ENCODE results near the gene SIRPB2. TPM values are rescaled to one million over a fixed set of nuclear protein-coding genes. Genes with fewer than 3 reads are reported as not detected.

SIRPB2 gene
- total and polyA plus RNA-seq, 2 of the 4 experiments (the other 2 are of a cell fraction), result not detected

- dilution Hi-C loops (cut with HindIII; ENCODE audit: low sequenced_read_pairs, unreplicated experiment), result no loop called here
- Histone ChIP-seq H3K14ac (replicated peaks; ENCODE audit: low read depth, low read length) (no peak overlapping the region), H3K9me1 (ENCODE audit: insufficient read depth, low read length) (peaks cover 6% of the 10 kb centered on the region; the same call in 1 of the 2 replicates), H3K4ac (ENCODE audit: low read depth, low read length) (no peak overlapping the region), H3K9ac (ENCODE audit: low read depth, low read length) (no peak overlapping the region), H3K23ac (ENCODE audit: low read depth, low read length) (no peak overlapping the region), H4K91ac (ENCODE audit: insufficient read depth, low read depth, low read length) (no peak overlapping the region), H2AFZ (replicated peaks; ENCODE audit: low read length, poor library complexity) (no peak overlapping the region), H2AK9ac (replicated peaks; ENCODE audit: low read depth, low read length, poor library complexity) (no peak overlapping the region), H3K27ac (ENCODE audit: insufficient read depth, low read length) (no peak overlapping the region), H4K20me1 (ENCODE audit: insufficient read depth, low read length) (no peaks in the 10 kb centered on the region), H3K18ac (ENCODE audit: low read depth, low read length) (no peak overlapping the region), H3K36me3 (ENCODE audit: control insufficient read depth, insufficient read depth, low read length) (peaks cover 2% of the 10 kb centered on the region; the same call in 1 of the 2 replicates), H2BK120ac (ENCODE audit: low read depth, low read length) (no peak overlapping the region), H2BK5ac (ENCODE audit: low read depth, low read length, poor library complexity, severe bottlenecking) (no peak overlapping the region), H4K8ac (ENCODE audit: low read depth in 2 of 2, low read length in 2 of 2) (no peak overlapping the region), H2BK20ac (ENCODE audit: low read depth, low read length) (no peak overlapping the region), H3K27me3 (ENCODE audit: control insufficient read depth, insufficient read depth, low read length) (no peaks in the 10 kb centered on the region), H3K9me3 (ENCODE audit: control insufficient read depth, insufficient read depth, low read length) (no peaks in the 10 kb centered on the region), H3K4me2 (ENCODE audit: low read depth, low read length) (no peak overlapping the region), H2BK15ac (ENCODE audit: low read depth, low read length) (no peak overlapping the region), H3K79me1 (ENCODE audit: low read depth in 1 of 2, low read length in 2 of 2) (no peaks in the 10 kb centered on the region), H3K4me1 (ENCODE audit: control insufficient read depth, insufficient read depth, low read length) (no peaks in the 10 kb centered on the region), H4K5ac (ENCODE audit: low read depth, low read length) (no peak overlapping the region), H3K4me3 (ENCODE audit: insufficient read depth, low read depth, low read length) (no peak overlapping the region), H3K56ac (ENCODE audit: extremely low read depth, insufficient read depth, low read length) (no peak overlapping the region), H2AK5ac (ENCODE audit: low read depth, low read length) (no peak overlapping the region)
- TF ChIP-seq FOS (IDR thresholded peaks at IDR 0.05; ENCODE audit: low read depth, low read length) (no peak), MAZ (IDR thresholded peaks at IDR 0.05; ENCODE audit: borderline replicate concordance, low read depth, low read length) (no peak), CEBPB (IDR thresholded peaks at IDR 0.05; ENCODE audit: low read depth, low read length) (no peak), ELK1 (IDR thresholded peaks at IDR 0.05; ENCODE audit: borderline replicate concordance, low read depth, low read length) (no peak), RCOR1 (IDR thresholded peaks at IDR 0.05; ENCODE audit: insufficient replicate concordance, low read length) (no peak), POLR2A (IDR thresholded peaks at IDR 0.05; ENCODE audit: low read depth, low read length) (no peak), SMC3 (IDR thresholded peaks at IDR 0.05; ENCODE audit: low read depth, low read length) (no peak), NFE2L2 (IDR thresholded peaks at IDR 0.05; ENCODE audit: low read depth, low read length) (no peak)
- in situ Hi-C loops (cut with MboI; ENCODE audit: low sequenced_read_pairs), result no loop called here
- ATAC-seq (ENCODE audit: low read depth) (no peak), DNase-seq (no peak)
- POLR2A ChIA-PET (ENCODE audit: unreplicated experiment), result no interaction called here
- BruUV-seq (replicated peaks), result no TSS peak
- no CpG with 5 or more reads among the region's 8 CpGs for WGBS, 2 experiments (ENCODE audit: extremely low coverage in 2 of 2, insufficient read length in 1 of 2)
- CTCF ChIA-PET, result interaction anchor here (1.0 to 1.9 kb wide), 4 partner anchors 45 to 117 kb away, joined by 3 to 10 read pairs (median 6); no protein-coding TSS in a partner anchor
- intact Hi-C loops (cut with micrococcal nuclease), result loop anchor here (5.0 kb wide), 2 partner anchors 64 to 229 kb away; no protein-coding TSS in a partner anchor
These were observed 55.0 kb downstream of the SIRPB2 start for GRCh38 chr20:1436263-1436662.
